Stimulated activated CD8-positive, alpha-beta memory T cell treated with anti-CD3 and anti-CD28 coated beads, Interleukin-15, amount 100 ng/mL, for 4 hours (primary cell): ENCODE results near the gene VEGFB.
A peak's percentile ranks its signal among the peaks of the same experiment; 100 is the strongest.

ENCODE experiments used
- DNase-seq, 2 donors: peaks; one replicate each; pipeline ENCODE4 v3.0.0-alpha.2; 2020; ENCODE audit warnings: low read depth in 2 of 2

Gene VEGFB

GRCh38 chr11:64233913-64234586 is at the start of gene VEGFB:
Gene VEGFB, plus strand, starts transcription at chr11:64234584. Its CDS starts 250 bp downstream, at chr11:64234834.
- peak in 1 of 2 donors; percentile 66 for DNase-seq

GRCh38 chr11:64185175-64185692 is 49.1 kb upstream of the VEGFB start:
- DNase-seq, result no peak

GRCh38 chr11:64185693-64186491 is 48.5 kb upstream of the VEGFB start, which contains the start of gene STIP1:
Gene STIP1, plus strand, starts transcription at chr11:64186171. Its CDS starts 91 bp downstream, at chr11:64186262.
- peak; percentile 97 to 99 for DNase-seq

- no peak for DNase-seq
These were observed 47.8 kb upstream of the VEGFB start for GRCh38 chr11:64186492-64187165.

GRCh38 chr11:64192434-64192833 is 42.0 kb upstream of the VEGFB start:
- no peak for DNase-seq

GRCh38 chr11:64196626-64197025 is 37.8 kb upstream of the VEGFB start:
- DNase-seq, result no peak

GRCh38 chr11:64198511-64198910 is 35.9 kb upstream of the VEGFB start:
- no peak for DNase-seq

GRCh38 chr11:64201543-64201942 is 32.8 kb upstream of the VEGFB start:
- DNase-seq, result no peak

GRCh38 chr11:64202992-64203391 is 31.4 kb upstream of the VEGFB start:
- no peak for DNase-seq

- DNase-seq, result no peak
These were observed 30.8 kb upstream of the VEGFB start for GRCh38 chr11:64203421-64204079.

GRCh38 chr11:64204080-64204440 is 30.3 kb upstream of the VEGFB start:
- DNase-seq, result no peak

GRCh38 chr11:64204464-64204989 is 29.9 kb upstream of the VEGFB start:
- DNase-seq, result peak in 1 of 2 donors; percentile 62

GRCh38 chr11:64206457-64207255 is 27.7 kb upstream of the VEGFB start, which contains the start of gene FERMT3:
Gene FERMT3, plus strand, starts transcription at chr11:64206721. Its CDS starts 644 bp downstream, at chr11:64207365.
- peak in 1 of 2 donors; percentile 51 for DNase-seq

- DNase-seq, result peak; percentile 72 to 82
These were observed 26.9 kb upstream of the VEGFB start for GRCh38 chr11:64207256-64208085.

- no peak for DNase-seq
These were observed 26.1 kb upstream of the VEGFB start for GRCh38 chr11:64208086-64208795.

GRCh38 chr11:64208796-64209562 is 25.4 kb upstream of the VEGFB start:
- DNase-seq, result no peak

- no peak for DNase-seq
These were observed 24.9 kb upstream of the VEGFB start for GRCh38 chr11:64209563-64209843.

- DNase-seq, result no peak
These were observed 23.9 kb upstream of the VEGFB start for GRCh38 chr11:64210301-64211020.
